ENCODE measurements around the gene NCKAP5. TPM values are rescaled to one million over a fixed set of nuclear protein-coding genes. Genes with fewer than 3 reads are reported as not detected.

Gene NCKAP5
- total RNA-seq, 1 donor from 2014 or later, result 0.26 TPM

GRCh38 chr2:133599211-133599803 lies 31.0 kb upstream of the NCKAP5 start:
- no peaks in the 10 kb centered on the region for H3K36me3 ChIP-seq (ENCODE audit: control insufficient read depth, insufficient read depth, low read length)
- TF ChIP-seq, protein P1, sequence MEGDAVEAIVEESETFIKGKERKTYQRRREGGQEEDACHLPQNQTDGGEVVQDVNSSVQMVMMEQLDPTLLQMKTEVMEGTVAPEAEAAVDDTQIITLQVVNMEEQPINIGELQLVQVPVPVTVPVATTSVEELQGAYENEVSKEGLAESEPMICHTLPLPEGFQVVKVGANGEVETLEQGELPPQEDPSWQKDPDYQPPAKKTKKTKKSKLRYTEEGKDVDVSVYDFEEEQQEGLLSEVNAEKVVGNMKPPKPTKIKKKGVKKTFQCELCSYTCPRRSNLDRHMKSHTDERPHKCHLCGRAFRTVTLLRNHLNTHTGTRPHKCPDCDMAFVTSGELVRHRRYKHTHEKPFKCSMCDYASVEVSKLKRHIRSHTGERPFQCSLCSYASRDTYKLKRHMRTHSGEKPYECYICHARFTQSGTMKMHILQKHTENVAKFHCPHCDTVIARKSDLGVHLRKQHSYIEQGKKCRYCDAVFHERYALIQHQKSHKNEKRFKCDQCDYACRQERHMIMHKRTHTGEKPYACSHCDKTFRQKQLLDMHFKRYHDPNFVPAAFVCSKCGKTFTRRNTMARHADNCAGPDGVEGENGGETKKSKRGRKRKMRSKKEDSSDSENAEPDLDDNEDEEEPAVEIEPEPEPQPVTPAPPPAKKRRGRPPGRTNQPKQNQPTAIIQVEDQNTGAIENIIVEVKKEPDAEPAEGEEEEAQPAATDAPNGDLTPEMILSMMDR (IDR thresholded peaks at IDR 0.05; ENCODE audit: insufficient read depth, low read length, severe bottlenecking), result no peak
- H3K27me3 ChIP-seq (ENCODE audit: control insufficient read depth, insufficient read depth, low read length), result no peaks in the 10 kb centered on the region
- no peak for DNase-seq (ENCODE audit: low read depth)
- no peak overlapping the region for H3K4me3 ChIP-seq (ENCODE audit: low read depth, low read length)
- FAIRE-seq, result no peak

DNA sequence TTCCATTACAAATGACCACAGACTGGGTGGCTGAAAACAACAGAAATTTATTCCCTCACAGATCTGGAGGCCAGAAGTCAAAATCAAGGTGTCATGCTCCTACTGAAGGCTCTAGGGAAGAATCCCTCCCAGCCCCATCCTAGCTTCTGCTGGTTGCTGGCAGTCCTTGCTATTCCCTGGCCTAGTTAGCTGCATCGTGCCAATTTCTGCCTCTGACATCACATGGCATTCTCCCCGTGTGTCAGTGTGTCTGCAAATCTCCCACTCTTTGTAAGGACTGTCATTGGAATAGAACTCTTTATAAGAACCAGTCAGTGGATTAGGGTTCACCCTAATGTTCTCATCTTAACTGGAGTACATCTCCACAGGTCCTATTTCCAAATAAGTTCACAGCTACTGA lies 30.5 kb upstream of the NCKAP5 start:
- H3K27me3 ChIP-seq (ENCODE audit: control insufficient read depth, insufficient read depth, low read length), result no peaks in the 10 kb centered on the region
- H3K36me3 ChIP-seq (ENCODE audit: control insufficient read depth, insufficient read depth, low read length), result no peaks in the 10 kb centered on the region
- TF ChIP-seq, protein P1 (IDR thresholded peaks at IDR 0.05; ENCODE audit: insufficient read depth, low read length, severe bottlenecking), result no peak
- FAIRE-seq (no peak), DNase-seq (ENCODE audit: low read depth) (no peak)
- H3K4me3 ChIP-seq (ENCODE audit: low read depth, low read length), result no peak overlapping the region

DNA sequence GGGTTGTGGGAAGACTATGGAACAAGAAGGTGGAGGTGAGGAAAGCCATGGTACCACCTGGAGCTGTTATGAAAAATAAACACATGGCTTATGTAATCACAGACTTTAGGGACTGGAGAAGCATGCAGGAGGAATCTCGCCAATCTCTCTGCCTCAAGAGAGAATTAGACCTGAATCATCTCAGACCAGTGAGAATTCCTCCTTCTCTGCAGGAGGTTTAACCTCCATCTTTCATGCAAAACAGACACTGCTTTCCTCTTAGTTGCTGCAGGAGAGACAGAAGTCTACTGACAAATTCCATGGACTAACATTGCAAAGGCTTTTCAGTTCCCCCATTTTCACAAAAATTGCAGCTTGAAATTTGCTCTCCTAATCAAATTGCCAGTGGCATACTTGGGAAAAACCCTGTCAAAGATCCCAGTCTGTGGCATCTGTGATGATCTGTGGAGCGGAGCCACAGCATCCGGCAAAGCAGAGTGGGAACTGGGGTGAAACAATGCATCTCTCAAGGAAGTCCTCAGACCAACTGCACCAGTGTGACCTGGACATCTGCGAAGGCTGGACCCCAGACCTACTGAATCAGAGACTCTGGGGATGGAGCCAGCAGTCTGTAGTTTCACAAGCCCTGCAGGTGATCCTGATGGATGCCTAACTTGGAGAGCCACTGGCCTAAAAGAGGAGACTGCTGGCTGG lies 28.6 kb upstream of the NCKAP5 start:
- no peaks in the 10 kb centered on the region for H3K27me3 ChIP-seq (ENCODE audit: control insufficient read depth, insufficient read depth, low read length)
- FAIRE-seq, result no peak
- H3K36me3 ChIP-seq (ENCODE audit: control insufficient read depth, insufficient read depth, low read length), result no peaks in the 10 kb centered on the region
- DNase-seq (ENCODE audit: low read depth), result no peak
- H3K4me3 ChIP-seq (ENCODE audit: low read depth, low read length), result no peak overlapping the region
- TF ChIP-seq, protein P1 (IDR thresholded peaks at IDR 0.05; ENCODE audit: insufficient read depth, low read length, severe bottlenecking), result no peak

- H3K27me3 ChIP-seq (ENCODE audit: control insufficient read depth, insufficient read depth, low read length), result no peaks in the 10 kb centered on the region
- no peaks in the 10 kb centered on the region for H3K36me3 ChIP-seq (ENCODE audit: control insufficient read depth, insufficient read depth, low read length)
- no peak for DNase-seq (ENCODE audit: low read depth)
- no peak overlapping the region for H3K4me3 ChIP-seq (ENCODE audit: low read depth, low read length)
- no peak for FAIRE-seq
- TF ChIP-seq, protein P1 (IDR thresholded peaks at IDR 0.05; ENCODE audit: insufficient read depth, low read length, severe bottlenecking), result no peak
Measured at GRCh38 chr2:133591164-133591563, 22.9 kb upstream of the NCKAP5 start.

- Histone ChIP-seq H3K4me3 (ENCODE audit: low read depth, low read length) (no peak overlapping the region), H3K27me3 (ENCODE audit: control insufficient read depth, insufficient read depth, low read length) (no peaks in the 10 kb centered on the region), H3K36me3 (ENCODE audit: control insufficient read depth, insufficient read depth, low read length) (no peaks in the 10 kb centered on the region)
- DNase-seq (ENCODE audit: low read depth) (no peak), FAIRE-seq (no peak)
- TF ChIP-seq, protein P1 (IDR thresholded peaks at IDR 0.05; ENCODE audit: insufficient read depth, low read length, severe bottlenecking), result no peak
Measured at GRCh38 chr2:133589456-133589855, 21.2 kb upstream of the NCKAP5 start.

Data from bronchial epithelial cell (primary cell).